Adrenal gland (tissue), 5 donors: ENCODE results near the gene MBNL2.

Source experiments
- CTCF ChIP-seq, 6 experiments: fragments of 450-650 bp in 4 of 6; fragments of 200-600 bp in 2 of 6; sonication (generic) in 1 of 6; IDR thresholded peaks; 1 replicate in 5 of 6; 2 replicates in 1 of 6; pipeline versions ENCODE4 v1.5.1 to v1.8.0; 2016 to 2021; ENCODE audit warnings: antibody characterized with exemption in 6 of 6, mild to moderate bottlenecking in 2 of 6, moderate library complexity in 1 of 6
- POLR2A ChIP-seq, 2 donors: fragments of 450-650 bp; IDR thresholded peaks; one replicate each; pipeline ENCODE4 v1.6.1; 2017; ENCODE audit warnings: antibody characterized with exemption in 2 of 2, mild to moderate bottlenecking in 2 of 2, moderate library complexity in 1 of 2
- donor health status: DM: no; HTN: no; CAD: no.

DNA sequence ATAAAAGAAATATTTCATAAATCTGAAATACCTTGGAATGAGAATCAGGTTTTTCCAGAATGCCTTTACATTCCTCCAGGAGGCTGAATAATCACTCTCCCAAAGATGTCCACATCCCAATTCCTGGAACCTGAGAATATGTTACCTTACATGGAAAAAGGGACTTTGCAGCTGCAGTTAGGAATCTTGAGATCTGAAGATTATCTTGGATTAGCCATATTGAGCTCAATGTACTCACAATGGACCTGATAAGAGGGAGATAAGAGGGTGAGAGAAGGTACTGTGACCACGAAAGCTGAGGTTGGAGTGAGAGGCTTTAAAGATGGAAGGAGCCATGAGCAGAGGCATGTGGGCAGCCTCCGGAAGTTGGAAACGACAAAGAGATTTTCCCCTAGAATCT, 36.8 kb upstream of the MBNL2 start:
- TF ChIP-seq CTCF (IDR thresholded peaks at IDR 0.05) (no peak), POLR2A (IDR thresholded peaks at IDR 0.05) (no peak)
